Embryonic facial prominence (tissue), 1 donor: ENCODE results near the gene TINAGL1.

Experiments
- DNase-seq: peaks from one replicate; pipeline ENCODE4 v3.0.0-alpha.2; 2016; ENCODE audit errors: extremely low spot score

TINAGL1 gene, protein sequence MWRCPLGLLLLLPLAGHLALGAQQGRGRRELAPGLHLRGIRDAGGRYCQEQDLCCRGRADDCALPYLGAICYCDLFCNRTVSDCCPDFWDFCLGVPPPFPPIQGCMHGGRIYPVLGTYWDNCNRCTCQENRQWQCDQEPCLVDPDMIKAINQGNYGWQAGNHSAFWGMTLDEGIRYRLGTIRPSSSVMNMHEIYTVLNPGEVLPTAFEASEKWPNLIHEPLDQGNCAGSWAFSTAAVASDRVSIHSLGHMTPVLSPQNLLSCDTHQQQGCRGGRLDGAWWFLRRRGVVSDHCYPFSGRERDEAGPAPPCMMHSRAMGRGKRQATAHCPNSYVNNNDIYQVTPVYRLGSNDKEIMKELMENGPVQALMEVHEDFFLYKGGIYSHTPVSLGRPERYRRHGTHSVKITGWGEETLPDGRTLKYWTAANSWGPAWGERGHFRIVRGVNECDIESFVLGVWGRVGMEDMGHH

DNA sequence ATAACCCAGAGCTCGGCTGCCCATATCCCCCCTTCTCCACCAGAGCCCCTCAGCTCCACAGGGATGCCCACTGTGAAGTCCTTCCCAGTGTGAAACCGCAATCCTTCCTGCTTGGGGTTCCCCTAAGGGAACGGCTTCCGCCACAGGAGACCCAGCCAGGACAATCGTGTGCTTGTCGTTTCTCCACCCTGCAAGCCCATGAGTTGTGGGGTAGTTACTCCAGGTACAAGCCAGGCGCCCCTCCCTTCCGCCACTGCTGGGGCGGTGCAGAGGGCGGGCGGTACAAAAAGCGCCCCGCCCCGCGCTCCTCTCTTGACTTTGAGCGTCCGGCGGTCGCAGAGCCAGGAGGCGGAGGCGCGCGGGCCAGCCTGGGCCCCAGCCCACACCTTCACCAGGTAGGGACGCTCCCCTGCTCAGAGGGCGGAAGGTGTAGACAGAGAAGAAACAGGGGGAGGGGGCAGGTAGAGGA, at the start of gene TINAGL1:
Gene TINAGL1, plus strand, starts transcription at position 315 of the 469 bp plus-strand sequence. CDS start 634 bp downstream, outside the sequence.
- DNase-seq, result no peak

DNA sequence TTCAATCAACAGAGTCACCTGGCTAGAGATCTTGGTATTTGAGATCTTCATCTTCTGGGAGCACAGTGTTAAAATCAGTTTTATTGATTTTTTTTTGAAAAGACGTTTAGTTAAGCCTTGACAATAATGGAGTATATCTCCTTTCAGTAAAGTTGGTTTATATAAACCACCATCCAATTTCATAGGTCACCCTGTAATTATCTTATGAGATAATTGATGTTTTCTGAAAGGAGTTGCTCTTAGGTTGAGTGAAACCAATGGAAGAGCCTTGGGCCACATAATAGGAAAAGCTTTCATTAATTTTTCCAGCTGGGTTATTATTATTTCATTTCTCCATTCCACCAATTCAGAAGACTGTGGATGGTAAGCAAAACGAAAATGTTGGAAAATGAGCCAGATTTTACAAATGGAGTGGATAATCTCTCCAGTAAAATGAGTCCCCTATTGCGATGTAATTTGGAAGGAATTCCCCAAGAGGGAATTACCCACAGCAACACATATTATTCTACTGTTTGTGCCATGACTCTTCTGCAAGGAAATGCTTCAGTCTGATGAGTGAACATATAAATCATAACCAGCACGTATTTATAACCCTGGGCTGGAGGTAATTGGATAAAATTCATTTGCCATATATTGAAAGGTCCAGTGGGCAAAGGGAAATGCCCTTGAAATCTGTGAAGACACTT, 46.2 kb upstream of the TINAGL1 start:
- DNase-seq, result no peak

DNA sequence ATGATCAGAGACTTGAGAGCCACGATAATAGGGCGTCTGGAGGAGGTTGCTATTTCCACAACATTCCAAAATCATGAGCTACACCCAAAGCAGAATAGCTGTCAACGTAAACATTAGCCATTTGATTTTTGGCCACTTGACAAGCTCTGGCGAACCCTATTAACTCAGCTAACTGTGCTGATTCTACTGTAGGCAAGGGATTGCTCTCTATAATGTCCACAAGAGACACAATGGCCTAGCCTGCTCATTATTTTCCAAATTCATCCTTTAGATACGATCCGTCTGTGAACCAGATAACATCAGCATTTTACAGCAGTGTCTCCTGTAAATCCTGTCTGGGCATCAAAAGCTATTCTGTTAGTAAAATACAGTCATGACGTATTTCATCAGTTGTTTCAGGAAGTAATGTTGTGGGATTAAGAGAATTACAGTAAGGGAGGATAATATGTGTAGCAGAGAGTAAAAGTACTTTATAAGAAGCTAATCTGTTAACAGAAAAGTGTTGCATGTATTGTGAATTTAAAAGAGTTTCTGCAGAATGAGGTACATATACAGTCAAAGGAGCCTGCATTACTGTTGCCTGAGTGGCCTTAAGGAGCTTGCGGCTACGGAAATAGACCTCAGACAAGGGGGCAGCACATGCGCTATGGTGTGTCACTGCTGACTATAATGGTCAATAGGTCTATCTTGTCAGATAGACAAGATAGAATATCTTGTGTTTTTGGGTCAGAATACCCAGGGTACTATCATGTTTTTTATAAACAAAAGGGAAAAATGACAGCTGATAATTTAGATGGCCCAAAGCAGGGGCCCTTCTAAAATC, 44.9 kb upstream of the TINAGL1 start:
- no peak for DNase-seq

DNA sequence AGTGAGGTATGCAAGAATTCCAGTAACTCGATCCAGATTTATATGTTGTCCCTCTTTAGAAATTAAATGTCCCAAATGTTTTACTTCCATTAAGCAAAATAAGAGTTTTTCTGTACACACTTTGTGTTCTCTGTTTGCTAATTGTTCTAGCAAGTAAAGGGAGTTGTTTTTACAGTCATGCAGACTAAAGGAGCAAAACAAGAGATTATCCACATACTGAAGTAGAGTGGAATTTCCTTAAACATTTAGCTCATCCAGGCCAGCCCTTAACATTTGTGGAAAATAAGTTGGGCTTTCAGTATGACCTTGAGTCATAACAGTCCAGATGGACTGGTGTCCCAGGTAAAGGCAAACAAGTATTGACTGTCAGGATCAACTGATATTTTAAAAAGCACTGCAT, 44.1 kb upstream of the TINAGL1 start:
- DNase-seq, result no peak

DNA sequence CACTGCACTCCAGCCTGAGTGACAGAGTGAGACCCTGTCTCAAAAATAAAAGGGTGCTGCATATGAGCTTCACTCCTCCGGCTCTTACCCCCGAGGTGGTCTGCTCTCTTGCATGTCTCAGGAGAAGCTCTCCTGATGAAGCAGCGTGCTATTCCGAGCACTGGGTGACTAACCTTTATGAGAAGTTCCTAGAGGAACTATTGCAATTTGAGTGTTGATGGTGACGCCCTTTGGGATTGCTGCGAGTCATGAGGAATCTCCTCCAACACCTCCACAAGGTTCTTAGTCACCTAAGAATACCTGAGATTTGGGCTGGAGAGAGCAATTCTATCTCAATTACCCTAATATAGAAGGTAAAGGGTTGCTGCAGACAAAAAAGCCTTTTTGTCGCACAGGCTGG, 40.8 kb upstream of the TINAGL1 start:
- DNase-seq, result no peak

DNA sequence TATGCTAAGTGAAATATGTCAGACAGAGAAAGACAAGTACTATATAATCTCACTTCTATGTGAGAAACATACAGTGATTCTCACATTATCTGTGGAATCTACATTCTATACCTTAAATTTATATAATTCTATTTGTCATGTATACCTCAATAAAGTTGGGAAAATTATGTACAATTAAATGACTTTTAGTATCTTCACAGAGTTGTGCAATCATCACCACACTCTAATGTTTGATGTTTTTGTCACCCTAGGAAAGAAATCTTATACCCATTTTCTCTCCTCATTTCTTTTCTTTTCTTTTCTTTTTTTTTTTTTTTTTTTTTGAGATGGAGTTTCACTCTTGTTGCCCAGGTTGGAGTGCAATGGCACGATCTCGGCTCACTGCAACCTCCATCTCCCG, 37.0 kb upstream of the TINAGL1 start:
- DNase-seq, result no peak

DNA sequence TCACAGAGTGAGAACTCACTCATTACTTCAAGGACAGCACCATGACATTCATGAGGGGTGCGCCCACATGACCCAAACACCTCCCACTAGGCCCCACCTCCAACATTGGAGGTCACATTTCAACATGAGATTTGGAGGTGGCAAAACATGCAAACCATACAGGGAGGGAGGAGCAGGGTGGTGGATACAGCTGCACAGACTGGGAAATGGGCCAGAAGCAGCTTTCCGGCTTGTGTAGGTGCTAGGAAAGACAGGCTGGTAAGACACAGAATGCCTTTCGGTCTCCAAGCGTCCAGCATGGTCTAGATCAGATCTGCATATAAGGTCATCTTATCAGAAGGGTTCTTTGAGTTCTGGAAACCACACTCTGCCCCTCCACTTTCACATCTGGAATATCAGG, 35.1 kb upstream of the TINAGL1 start:
- no peak for DNase-seq

DNA sequence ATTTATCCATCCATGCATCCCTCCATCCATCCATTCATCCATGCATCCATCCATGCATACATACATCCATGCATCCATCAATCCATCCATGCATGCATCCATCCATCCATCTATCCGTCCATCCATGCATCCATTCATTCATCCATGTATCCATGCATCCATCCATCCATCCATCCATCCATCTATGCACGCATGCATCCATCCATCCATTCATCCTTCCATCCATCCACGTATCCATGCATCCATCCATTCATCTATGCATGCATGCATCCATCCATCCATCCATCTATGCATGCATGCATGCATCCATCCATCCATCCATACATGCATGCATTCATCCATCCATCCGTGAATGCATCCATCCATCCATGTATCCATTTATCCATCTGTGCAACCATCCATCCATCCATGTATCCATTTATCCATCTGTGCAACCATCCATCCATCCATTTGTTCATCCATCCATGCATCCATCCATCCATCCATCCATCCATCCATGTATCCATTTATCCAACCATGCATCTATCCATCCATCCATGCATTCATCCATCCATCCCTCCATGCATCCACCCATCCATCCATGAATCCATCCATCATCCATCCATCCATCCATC, 30.3 kb upstream of the TINAGL1 start:
- DNase-seq, result no peak

DNA sequence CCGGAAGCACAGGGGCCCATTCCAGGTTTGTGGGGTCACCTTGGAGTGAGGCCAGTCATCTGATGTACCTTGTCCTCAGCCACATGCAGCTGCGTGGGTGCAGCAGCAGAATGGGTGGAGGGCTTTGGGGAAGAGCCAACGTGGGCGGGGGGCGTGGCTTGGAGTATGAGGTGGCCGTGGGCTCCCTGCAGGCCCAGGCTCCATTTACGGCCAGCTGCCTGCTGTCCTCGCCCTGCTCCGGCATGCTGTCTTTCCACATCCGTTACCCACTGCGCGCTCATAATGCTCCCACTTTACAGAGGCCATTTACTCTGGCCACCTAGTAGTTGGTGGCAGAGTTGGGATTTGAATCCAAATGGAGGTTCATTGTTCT, 27.8 kb upstream of the TINAGL1 start:
- no peak for DNase-seq

DNA sequence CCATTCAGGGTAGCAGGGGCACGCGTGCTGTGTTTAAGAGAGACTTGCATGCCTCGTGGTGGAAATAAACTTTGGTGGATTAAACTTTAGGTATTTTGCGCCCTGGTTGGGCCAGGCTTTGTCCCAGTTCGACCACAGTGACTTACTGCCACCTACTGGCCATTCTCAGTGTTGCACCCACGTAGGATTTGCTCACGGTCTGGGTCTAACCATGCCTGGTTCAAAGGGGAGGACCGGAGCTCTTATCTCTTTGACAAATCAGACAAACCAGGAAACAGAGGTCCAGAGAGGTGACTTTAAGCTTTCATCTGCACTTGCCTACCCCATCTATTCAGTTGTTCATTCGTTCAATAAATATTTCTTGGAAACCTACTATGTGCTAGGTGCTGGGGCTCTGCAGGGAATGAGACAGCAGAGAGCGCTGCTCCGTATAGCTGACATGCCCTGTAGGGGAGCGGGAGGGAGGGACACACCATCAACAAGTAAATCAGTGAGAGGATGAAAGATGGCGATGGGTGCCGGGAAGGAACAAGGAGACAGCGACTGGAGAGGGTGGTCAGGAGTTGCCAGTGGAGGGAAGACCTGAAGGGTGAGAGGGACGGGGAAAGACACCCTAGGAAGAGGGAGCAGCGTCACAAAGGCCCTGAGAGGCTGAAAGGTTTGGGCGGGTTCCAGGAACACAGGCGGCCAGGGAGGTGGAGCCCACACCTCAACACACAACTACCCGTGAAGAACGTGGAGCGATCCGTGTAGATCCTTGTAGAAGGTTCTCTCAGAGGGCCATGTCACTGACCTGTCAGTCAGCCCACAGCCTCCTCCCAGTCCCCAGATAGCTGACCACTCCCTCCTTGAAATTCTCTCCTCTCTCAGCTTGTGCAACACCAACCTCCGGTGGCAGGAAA, 27.2 kb upstream of the TINAGL1 start:
- DNase-seq, result peak; percentile 79

DNA sequence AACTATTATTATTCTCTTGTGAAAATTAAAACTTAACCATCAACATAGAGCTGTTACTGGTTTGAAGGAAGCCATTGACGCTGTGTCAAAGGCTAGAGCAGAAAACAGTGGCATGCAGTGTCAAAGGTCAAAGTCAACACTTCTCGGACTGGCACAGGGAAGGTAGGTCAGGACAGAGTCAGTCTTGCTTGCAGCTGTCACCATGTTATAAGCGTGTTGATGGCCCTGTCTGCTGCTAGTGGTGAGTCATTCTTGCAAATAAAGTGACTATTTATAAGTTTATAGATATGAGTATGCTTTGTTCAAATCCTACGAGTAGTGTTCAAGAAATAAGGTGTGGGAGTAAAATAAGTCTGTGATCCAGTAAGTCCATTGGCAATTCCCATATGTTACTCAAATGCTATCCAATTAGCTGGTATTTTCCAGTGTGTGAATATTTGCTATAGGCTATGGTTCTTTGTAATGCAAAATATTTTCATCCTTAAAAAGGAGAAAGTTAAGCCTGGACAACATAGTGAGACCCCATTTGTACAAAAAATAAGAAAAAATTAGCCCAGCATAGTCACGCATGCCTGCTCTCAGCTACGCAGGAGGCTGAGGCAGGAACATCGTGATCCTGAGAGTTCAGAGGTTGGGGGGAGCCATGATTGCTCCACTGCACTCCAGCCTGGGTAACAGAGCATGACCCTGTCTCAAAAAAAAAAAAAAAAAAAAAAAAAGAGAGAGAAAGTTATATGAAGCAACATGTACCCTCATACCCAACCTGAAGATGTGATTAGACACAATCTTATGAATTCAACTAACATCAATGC, 26.3 kb upstream of the TINAGL1 start:
- no peak for DNase-seq

DNA sequence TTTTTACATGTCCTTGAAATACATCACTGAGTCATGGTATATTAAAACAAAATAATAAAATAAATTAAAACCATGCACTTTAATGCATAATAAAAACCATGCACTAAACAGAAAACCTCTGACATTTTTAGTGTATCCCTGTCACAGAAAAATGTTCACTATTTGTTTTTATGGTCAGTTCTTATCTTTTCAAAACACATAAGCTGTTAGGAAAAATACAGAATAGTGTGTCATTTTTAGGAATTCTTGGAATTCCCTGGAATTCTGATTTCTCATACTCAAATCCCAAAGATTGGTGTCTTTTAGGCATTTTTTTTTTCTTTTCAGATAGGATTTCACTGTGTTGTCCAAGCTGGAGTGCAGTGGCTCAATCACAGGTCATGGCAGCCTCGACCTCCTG, 25.1 kb upstream of the TINAGL1 start:
- no peak for DNase-seq

DNA sequence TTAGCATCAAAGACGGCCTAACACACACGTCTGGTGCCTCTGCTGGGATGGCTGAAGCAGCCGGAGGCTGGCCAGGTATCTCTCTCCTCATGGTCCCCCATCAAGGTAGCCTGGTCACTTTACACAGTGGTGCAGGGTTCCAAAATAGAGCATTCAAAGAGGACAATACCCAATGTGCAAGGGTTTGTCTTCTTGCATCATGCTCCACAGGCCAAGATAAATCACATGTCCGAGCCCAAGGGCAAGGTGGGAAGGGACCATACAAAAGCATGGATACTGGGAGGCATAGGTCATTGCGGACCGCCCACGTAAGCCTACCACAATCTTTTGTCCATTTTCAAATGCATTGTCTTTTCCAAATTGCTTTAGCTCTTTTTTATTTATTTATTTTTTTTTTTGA, 23.8 kb upstream of the TINAGL1 start:
- DNase-seq, result no peak

DNA sequence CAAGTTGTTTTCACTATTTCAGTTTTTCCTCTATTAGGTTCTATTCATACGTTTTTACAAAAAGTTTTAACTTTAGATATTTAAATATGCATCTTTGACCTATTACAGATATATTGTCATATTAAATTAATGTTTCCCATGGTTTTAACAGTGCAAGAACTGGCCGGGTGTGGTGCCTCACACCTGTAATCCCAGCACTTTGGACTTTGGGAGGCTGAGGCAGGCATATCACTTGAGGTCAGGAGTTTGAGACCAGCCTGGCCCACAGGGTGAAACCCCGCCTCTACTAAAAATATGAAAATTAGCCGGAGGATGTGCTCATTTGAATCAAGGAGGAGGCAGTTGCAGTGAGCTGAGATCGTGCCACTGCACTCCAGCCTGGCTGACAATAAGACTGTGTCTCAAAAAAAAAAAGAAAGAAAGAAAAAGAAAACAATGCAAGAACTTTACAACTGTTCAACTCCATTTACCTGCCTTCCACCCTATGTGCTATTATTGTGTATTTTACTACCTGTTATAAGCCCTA, 19.8 kb upstream of the TINAGL1 start:
- DNase-seq, result no peak

DNA sequence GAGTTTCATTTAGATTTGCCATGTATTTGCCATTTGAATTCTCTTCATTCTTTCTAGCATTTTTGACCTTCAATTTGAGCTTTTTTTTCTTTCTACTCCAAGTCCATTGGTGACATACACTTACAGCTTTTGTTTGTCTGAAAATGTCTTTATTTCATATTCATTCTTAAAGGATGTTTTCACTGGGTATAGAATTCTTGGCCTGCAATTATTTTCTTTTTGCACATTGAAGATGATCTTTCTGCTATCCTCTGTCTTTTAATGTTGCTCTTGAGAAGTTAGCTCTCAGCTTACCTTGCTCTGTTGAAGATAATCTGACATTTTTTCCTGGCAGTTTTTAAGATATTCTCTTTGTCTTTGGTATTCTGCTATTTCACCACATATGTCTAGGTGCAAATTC, 16.6 kb upstream of the TINAGL1 start:
- no peak for DNase-seq

DNA sequence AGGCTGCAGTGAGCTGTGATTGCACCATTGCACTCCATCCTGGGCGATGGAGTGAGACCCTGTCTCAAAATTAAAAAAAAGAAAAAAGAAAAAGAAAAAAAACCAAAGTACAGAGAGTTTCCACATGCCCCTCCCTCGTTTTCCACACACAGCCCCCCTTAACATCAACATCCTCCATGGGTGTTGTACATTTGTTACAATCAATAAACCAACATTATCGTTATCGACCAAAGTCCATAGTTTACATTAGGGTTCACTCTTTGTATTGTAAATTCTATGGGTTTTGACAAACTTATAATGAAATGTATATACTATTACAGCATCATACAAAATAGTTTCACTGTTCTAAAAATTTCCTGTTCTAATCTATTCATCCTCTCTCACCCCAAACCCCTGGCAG, 15.9 kb upstream of the TINAGL1 start:
- DNase-seq, result no peak

DNA sequence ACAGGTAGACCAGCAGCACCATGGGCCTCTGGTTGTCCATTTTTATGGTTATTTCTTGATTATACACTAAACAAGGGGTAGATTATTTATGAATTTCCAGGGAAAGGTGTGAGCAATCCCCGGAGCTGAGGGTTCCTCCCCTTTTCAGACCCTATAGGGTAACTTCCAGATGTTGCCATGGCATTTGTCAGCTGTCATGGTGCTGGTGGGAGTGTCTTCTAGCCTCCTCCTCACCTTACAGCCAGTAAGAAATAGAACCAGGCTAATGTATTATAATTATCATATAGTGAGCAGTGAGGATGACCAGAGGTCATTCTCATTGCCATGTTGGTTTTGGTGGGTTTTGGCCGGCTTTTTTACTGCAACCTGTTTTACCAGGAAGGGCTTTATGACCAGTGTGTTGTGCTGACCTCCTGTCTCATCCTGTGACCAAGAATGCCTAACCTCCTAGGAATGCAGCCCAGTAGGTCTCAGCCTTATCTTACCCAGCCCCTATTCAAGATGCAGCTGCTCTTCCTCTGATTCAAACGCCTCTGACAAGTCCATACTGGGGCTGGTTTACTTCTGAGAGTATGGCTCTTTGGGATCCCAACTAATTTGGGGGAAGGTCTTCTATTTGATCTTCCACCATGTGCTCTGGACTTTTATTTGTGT, 13.5 kb upstream of the TINAGL1 start:
- DNase-seq, result no peak

DNA sequence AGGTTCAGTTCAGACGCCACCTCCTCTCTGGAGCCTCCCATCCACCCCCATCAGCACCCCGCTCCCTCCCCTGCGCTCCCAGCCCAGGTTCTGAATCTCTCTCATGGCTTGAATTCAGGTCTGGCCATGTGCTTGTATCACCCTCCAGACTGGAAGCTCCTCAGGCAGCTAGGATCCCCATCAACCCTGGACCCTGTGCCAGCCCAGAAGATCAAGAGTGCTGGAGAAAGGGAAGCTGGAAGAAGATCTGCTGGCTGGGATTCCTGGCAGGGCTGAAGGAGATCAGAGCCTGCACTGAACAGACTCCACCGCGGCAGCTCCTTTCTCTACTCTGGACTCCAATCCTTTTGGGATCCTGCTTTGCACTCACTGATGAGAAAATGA, 11.7 kb upstream of the TINAGL1 start:
- DNase-seq, result no peak

DNA sequence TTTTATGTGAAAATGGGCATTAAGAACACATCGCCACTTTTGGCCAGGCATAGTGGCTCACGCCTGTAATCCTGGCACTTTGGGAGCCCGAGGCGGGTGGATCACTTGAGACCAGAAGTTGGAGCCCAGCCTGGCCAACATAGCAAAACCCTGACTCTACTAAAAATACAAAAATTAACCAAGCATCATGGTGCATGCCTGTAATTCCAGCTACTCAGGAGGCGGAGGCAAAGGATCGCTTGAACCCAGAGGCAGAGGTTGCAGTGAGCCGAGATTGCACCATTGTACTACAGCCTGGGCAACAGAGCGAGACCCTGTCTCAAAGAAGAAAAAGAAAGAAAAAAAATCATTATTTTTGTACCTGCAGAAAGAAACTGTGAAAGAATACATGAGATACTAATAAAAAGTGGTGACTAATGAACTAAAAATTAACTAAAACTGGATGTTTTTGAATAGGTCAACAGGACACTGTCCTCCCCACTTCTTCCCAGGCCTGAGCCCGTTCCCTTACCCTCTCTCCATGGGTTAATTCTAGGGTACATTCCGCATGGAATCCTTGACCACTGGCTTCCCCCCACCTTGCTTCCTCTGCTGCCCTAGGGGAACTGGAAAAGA, 8.3 kb upstream of the TINAGL1 start:
- DNase-seq, result no peak
